RWPE2 (cell line): Measurements from ENCODE around the gene PRKCE.

Source experiments
- ATAC-seq: fragments of 200-7000 bp; cut with Tn5 transposase; 3 replicates; pipeline ENCODE4 v1.9.1; 2021; ENCODE audit warnings: low read depth
- DNase-seq: peaks from one replicate; pipeline ENCODE4 v3.0.0-alpha.2; 2020; ENCODE audit warnings: low spot score
- H3K27ac ChIP-seq: fragments of 450-650 bp; 2 replicates; pipeline ENCODE4 v1.5.1; 2017; ENCODE audit warnings: mild to moderate bottlenecking; ENCODE audit not compliant: poor library complexity, severe bottlenecking
- H3K27me3 ChIP-seq: fragments of 250-450 bp; sonication (Bioruptor Pico); 2 replicates; pipeline ENCODE4 v1.5.1; 2021; ENCODE audit warnings: mild to moderate bottlenecking, moderate library complexity; ENCODE audit not compliant: insufficient read depth, poor library complexity, severe bottlenecking
- H3K36me3 ChIP-seq: fragments of 250-450 bp; sonication (Bioruptor Pico); 2 replicates; pipeline ENCODE4 v1.5.1; 2020; ENCODE audit warnings: low read depth, mild to moderate bottlenecking, moderate library complexity
- H3K4me1 ChIP-seq: fragments of 250-450 bp; sonication (Bioruptor Pico); 2 replicates; pipeline ENCODE4 v1.5.1; 2021; ENCODE audit warnings: mild to moderate bottlenecking, moderate library complexity; ENCODE audit not compliant: insufficient read depth, poor library complexity, severe bottlenecking
- H3K4me3 ChIP-seq: fragments of 250-450 bp; sonication (Bioruptor Pico); 2 replicates; pipeline ENCODE4 v1.5.1; 2021; ENCODE audit warnings: mild to moderate bottlenecking, moderate library complexity; ENCODE audit not compliant: severe bottlenecking
- H3K9me3 ChIP-seq: fragments of 250-450 bp; sonication (Bioruptor Pico); 2 replicates; pipeline ENCODE4 v1.5.1; 2021; ENCODE audit warnings: mild to moderate bottlenecking, moderate library complexity; ENCODE audit not compliant: severe bottlenecking
- CTCF ChIP-seq: fragments of 450-650 bp; IDR thresholded peaks from one replicate; pipeline ENCODE4 v1.5.1; 2017; ENCODE audit warnings: mild to moderate bottlenecking, moderate library complexity; ENCODE audit not compliant: poor library complexity, severe bottlenecking

Gene PRKCE

GRCh38 chr2:46198164-46198883, 546.8 kb downstream of the PRKCE start:
- peaks cover 9% of the 10 kb centered on the region for H3K4me1 ChIP-seq
- H3K9me3 ChIP-seq: no peaks in the 10 kb centered on the region
- H3K36me3 ChIP-seq: no peaks in the 10 kb centered on the region
- ATAC-seq (peak; percentile 78), DNase-seq (no peak)
- H3K4me3 ChIP-seq: no peak overlapping the region
- TF ChIP-seq CTCF: no peak
- H3K27ac ChIP-seq: peak overlapping the region; percentile 41
- no peaks in the 10 kb centered on the region for H3K27me3 ChIP-seq

GRCh38 chr2:46198966-46199365, 547.5 kb downstream of the PRKCE start:
- Histone ChIP-seq H3K9me3 (no peaks in the 10 kb centered on the region), H3K4me3 (no peak overlapping the region), H3K4me1 (peaks cover 9% of the 10 kb centered on the region), H3K27ac (peak overlapping the region; percentile 41), H3K36me3 (no peaks in the 10 kb centered on the region), H3K27me3 (no peaks in the 10 kb centered on the region)
- ATAC-seq (no peak), DNase-seq (no peak)
- no peak for TF ChIP-seq CTCF

GRCh38 chr2:46200100-46200690, 548.7 kb downstream of the PRKCE start:
- Histone ChIP-seq H3K27me3 (no peaks in the 10 kb centered on the region), H3K9me3 (no peaks in the 10 kb centered on the region), H3K4me1 (peaks cover 9% of the 10 kb centered on the region), H3K27ac (no peak overlapping the region), H3K4me3 (no peak overlapping the region), H3K36me3 (no peaks in the 10 kb centered on the region)
- ATAC-seq: no peak
- no peak for TF ChIP-seq CTCF
- DNase-seq: no peak

- H3K9me3 ChIP-seq: no peaks in the 10 kb centered on the region
- no peak overlapping the region for H3K4me3 ChIP-seq
- TF ChIP-seq CTCF: no peak
- no peak for ATAC-seq
- DNase-seq: no peak
- H3K4me1 ChIP-seq: peaks cover 9% of the 10 kb centered on the region
- H3K36me3 ChIP-seq: no peaks in the 10 kb centered on the region
- H3K27me3 ChIP-seq: no peaks in the 10 kb centered on the region
- no peak overlapping the region for H3K27ac ChIP-seq
Observed at GRCh38 chr2:46200861-46201605, 549.6 kb downstream of the PRKCE start.
